Ishikawa (cell line): ENCODE measurements around the gene DPYD.

Experiments
- TF ChIP-seq, protein P1 (sequence below): IDR thresholded peaks from 2 replicates; pipeline ENCODE4 v1.6.1; 2012
- TF ChIP-seq, protein P2 (sequence below): IDR thresholded peaks from 2 replicates; pipeline ENCODE4 v1.6.1; 2012; ENCODE audit warnings: low read depth, mild to moderate bottlenecking

DNA sequence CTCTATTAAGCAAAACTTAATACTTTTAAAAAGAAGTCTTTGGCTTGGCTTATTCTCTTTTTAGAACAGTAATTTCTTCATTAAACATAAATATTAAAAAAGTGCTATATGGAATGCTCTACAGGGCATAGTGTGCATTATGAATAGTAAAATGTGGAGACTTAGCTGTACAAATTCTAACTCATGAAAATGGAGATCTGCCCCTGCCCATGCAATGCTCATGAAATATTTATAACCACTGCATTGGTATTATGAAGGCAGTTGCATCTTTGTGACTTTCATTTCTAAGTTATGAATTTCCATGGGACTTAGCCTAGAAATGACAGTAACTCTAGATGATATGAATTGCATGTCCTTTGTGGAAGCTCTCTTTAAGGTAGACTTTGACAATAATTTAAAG, 613.3 kb downstream of the DPYD start:
- TF ChIP-seq, protein P1, sequence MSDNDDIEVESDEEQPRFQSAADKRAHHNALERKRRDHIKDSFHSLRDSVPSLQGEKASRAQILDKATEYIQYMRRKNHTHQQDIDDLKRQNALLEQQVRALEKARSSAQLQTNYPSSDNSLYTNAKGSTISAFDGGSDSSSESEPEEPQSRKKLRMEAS, result no peak
- TF ChIP-seq, protein P2, sequence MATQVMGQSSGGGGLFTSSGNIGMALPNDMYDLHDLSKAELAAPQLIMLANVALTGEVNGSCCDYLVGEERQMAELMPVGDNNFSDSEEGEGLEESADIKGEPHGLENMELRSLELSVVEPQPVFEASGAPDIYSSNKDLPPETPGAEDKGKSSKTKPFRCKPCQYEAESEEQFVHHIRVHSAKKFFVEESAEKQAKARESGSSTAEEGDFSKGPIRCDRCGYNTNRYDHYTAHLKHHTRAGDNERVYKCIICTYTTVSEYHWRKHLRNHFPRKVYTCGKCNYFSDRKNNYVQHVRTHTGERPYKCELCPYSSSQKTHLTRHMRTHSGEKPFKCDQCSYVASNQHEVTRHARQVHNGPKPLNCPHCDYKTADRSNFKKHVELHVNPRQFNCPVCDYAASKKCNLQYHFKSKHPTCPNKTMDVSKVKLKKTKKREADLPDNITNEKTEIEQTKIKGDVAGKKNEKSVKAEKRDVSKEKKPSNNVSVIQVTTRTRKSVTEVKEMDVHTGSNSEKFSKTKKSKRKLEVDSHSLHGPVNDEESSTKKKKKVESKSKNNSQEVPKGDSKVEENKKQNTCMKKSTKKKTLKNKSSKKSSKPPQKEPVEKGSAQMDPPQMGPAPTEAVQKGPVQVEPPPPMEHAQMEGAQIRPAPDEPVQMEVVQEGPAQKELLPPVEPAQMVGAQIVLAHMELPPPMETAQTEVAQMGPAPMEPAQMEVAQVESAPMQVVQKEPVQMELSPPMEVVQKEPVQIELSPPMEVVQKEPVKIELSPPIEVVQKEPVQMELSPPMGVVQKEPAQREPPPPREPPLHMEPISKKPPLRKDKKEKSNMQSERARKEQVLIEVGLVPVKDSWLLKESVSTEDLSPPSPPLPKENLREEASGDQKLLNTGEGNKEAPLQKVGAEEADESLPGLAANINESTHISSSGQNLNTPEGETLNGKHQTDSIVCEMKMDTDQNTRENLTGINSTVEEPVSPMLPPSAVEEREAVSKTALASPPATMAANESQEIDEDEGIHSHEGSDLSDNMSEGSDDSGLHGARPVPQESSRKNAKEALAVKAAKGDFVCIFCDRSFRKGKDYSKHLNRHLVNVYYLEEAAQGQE, result no peak
